K562 (cell line): ENCODE results near the gene TMEM38B. TPM values are rescaled to one million over a fixed set of nuclear protein-coding genes. Genes with fewer than 3 reads are reported as not detected.

Experiments used
- ETV5 ChIP-seq: sonication (generic); formaldehyde crosslinking; IDR thresholded peaks from 2 replicates; pipeline ENCODE4 v1.4.0; 2020; ENCODE audit warnings: low read depth, mild to moderate bottlenecking, missing genetic modification reagents
- HDGF ChIP-seq: fragments of 450-650 bp; IDR thresholded peaks from 2 replicates; pipeline ENCODE4 v1.6.1; 2016
- KAT7 ChIP-seq: sonication (generic); formaldehyde crosslinking; IDR thresholded peaks from 2 replicates; pipeline ENCODE4 v1.8.0; 2022; ENCODE audit warnings: missing genetic modification reagents, mild to moderate bottlenecking, borderline replicate concordance
- KDM4B ChIP-seq, 2 experiments: fragments of 450-650 bp in 1 of 2; sonication (generic) in 1 of 2; IDR thresholded peaks; 2 replicates each; pipeline ENCODE4 v1.6.1; 2016 to 2017; ENCODE audit warnings: borderline replicate concordance in 2 of 2, antibody characterized with exemption in 1 of 2, low read depth in 1 of 2, mild to moderate bottlenecking in 1 of 2
- MAX ChIP-seq: sonication (generic); formaldehyde crosslinking; IDR thresholded peaks from 2 replicates; pipeline ENCODE4 v1.9.0; 2022; ENCODE audit warnings: mild to moderate bottlenecking, missing genetic modification reagents
- MCM3 ChIP-seq: fragments of 450-650 bp; IDR thresholded peaks from 2 replicates; pipeline ENCODE4 v1.6.1; 2016
- MTA3 ChIP-seq: fragments of 450-650 bp; formaldehyde crosslinking; IDR thresholded peaks from 2 replicates; pipeline ENCODE4 v1.6.1; 2017; ENCODE audit warnings: mild to moderate bottlenecking, borderline replicate concordance
- PHTF2 ChIP-seq: fragments of 250-450 bp; sonication (Bioruptor Pico); IDR thresholded peaks from 2 replicates; pipeline ENCODE4 v1.5.0; 2021; ENCODE audit warnings: mild to moderate bottlenecking
- POLR2G ChIP-seq: fragments of 200-400 bp; formaldehyde crosslinking; IDR thresholded peaks from 2 replicates; pipeline ENCODE4 v1.6.1; 2017; ENCODE audit warnings: low read depth, mild to moderate bottlenecking, antibody characterized with exemption, low read length, moderate library complexity
- TRIM28 ChIP-seq: fragments of 450-650 bp; IDR thresholded peaks from 2 replicates; pipeline ENCODE4 v1.6.1; 2017
- ZNF133 ChIP-seq: fragments of 250-450 bp; sonication (Bioruptor Pico); IDR thresholded peaks from 2 replicates; pipeline ENCODE4 v1.4.0; 2020; ENCODE audit warnings: mild to moderate bottlenecking
- ZNF280B ChIP-seq: fragments of 250-450 bp; sonication (Bioruptor Pico); IDR thresholded peaks from 2 replicates; pipeline ENCODE4 v1.5.1; 2021; ENCODE audit warnings: mild to moderate bottlenecking
- ZNF395 ChIP-seq: fragments of 200-800 bp; sonication (Bioruptor generic); IDR thresholded peaks from 2 replicates; pipeline ENCODE4 v1.6.1; 2017; ENCODE audit warnings: missing genetic modification characterization, missing compliant biosample characterization
- ZNF695 ChIP-seq: fragments of 450-650 bp; formaldehyde crosslinking; IDR thresholded peaks from 2 replicates; pipeline ENCODE4 v1.4.0; 2020; ENCODE audit warnings: mild to moderate bottlenecking, moderate library complexity
- ZNF699 ChIP-seq: fragments of 250-450 bp; sonication (Bioruptor Pico); IDR thresholded peaks from 2 replicates; pipeline ENCODE4 v1.8.0; 2021; ENCODE audit warnings: mild to moderate bottlenecking, moderate library complexity; ENCODE audit not compliant: insufficient replicate concordance
- polyA plus RNA-seq, 8 experiments: library from polyadenylated mRNA; depleted of rRNA in 4 of 8; stranded (reverse) in 5 of 8; unstranded in 3 of 8; fragments of >200 nt; fragmentation: Nextera tagmentation in 2 of 8; fragmentation: Illumina TruSeq in 1 of 8; extraction: Ambion mirVana in 2 of 8; extraction: Trizol in 1 of 8; gene quantifications; 2 replicates each; pipeline versions ENCODE4 v1.2.1 to v1.2.3, GENCODE V29; 2011 to 2014; ENCODE audit warnings: inconsistent platforms in 1 of 8, missing spikeins in 1 of 8
- total RNA-seq, 7 experiments: library from RNA; depleted of rRNA in 6 of 7; stranded (reverse); fragments of >200 nt in 6 of 7; fragmentation: Illumina TruSeq in 2 of 7; extraction: Trizol in 2 of 7; gene quantifications; 2 replicates each; pipeline versions ENCODE4 v1.2.1 to v1.2.3, GENCODE V29; 2011 to 2021; ENCODE audit warnings: low replicate concordance in 1 of 7
- TF ChIP-seq, protein P1 (sequence below): sonication (generic); formaldehyde crosslinking; IDR thresholded peaks from 2 replicates; pipeline ENCODE4 v1.8.0; 2022; ENCODE audit warnings: mild to moderate bottlenecking, missing genetic modification reagents, borderline replicate concordance
- TF ChIP-seq, protein P2 (sequence below), 2 experiments: IDR thresholded peaks; 2 replicates each; pipeline ENCODE4 v1.6.1; 2011; ENCODE audit warnings: borderline replicate concordance in 1 of 2, control low read depth in 1 of 2, low read depth in 1 of 2, low read length in 1 of 2, mild to moderate bottlenecking in 1 of 2, mixed read lengths in 1 of 2, moderate library complexity in 1 of 2; ENCODE audit not compliant: insufficient read depth in 1 of 2, insufficient read length in 1 of 2, poor library complexity in 1 of 2, severe bottlenecking in 1 of 2; ENCODE audit errors: extremely low read depth in 1 of 2

TMEM38B gene
- total and polyA plus RNA-seq, 9 of the 15 experiments (the other 6 are each of a cell fraction or from before 2014, with no cell fraction given), result 26.0 to 57.5 (median 38.5) TPM

DNA sequence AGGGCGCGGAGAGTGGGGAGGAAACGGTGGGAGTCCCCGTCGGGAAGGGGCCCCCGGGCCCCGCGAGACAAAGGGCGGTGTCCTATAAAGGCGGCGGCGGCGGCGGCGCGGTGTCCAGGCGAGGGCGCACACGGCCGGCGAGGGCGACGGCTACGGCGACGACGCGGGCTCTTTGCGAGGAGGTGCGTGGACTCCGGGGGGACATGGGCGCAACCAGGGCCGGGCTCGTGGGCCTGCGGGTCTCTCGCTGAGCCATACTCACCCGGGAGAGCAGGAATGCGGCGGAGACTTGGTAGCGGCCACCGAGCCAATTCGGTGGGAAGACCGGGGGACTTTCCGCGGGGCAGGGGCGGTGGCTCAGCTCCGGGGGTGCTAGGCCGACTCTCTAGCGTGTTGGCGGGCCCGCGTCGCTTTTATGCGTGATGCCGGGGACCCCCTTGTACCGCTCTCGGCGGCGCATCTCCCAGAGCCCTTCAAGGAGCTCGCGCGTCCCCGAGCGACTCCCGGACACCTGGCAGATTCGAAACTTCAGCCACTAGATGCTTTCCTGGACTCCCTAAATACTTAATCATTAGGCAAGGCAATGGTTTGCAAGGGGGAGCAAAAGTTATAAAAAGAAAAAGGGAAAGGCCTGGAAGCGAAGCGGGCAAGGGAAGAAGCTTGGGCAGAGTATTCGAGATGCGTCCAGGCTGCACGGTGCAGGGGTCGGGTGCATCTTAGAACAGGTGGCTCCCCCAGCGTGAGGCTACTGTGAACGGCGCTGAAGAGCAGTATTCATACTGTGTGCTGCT, 38.0 kb upstream of the TMEM38B start (continued):
- TF ChIP-seq ZNF395 (CRISPR knock-in tag), result no peak
- peak; percentile 86 for TF ChIP-seq MAX (CRISPR knock-in tag)
- TF ChIP-seq KDM4B (IDR thresholded peaks at IDR 0.05; ENCODE audit: borderline replicate concordance in 2 of 2, low read depth in 1 of 2), result no peak
- TF ChIP-seq, protein P1, sequence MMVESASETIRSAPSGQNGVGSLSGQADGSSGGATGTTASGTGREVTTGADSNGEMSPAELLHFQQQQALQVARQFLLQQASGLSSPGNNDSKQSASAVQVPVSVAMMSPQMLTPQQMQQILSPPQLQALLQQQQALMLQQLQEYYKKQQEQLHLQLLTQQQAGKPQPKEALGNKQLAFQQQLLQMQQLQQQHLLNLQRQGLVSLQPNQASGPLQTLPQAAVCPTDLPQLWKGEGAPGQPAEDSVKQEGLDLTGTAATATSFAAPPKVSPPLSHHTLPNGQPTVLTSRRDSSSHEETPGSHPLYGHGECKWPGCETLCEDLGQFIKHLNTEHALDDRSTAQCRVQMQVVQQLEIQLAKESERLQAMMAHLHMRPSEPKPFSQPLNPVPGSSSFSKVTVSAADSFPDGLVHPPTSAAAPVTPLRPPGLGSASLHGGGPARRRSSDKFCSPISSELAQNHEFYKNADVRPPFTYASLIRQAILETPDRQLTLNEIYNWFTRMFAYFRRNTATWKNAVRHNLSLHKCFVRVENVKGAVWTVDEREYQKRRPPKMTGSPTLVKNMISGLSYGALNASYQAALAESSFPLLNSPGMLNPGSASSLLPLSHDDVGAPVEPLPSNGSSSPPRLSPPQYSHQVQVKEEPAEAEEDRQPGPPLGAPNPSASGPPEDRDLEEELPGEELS, result 0 out of 2 replicates have a peak, but pooled peaks have one; percentile 58
- TF ChIP-seq, protein P2, sequence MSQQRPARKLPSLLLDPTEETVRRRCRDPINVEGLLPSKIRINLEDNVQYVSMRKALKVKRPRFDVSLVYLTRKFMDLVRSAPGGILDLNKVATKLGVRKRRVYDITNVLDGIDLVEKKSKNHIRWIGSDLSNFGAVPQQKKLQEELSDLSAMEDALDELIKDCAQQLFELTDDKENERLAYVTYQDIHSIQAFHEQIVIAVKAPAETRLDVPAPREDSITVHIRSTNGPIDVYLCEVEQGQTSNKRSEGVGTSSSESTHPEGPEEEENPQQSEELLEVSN (IDR thresholded peaks at IDR 0.05; ENCODE audit: borderline replicate concordance in 1 of 2, extremely low read depth in 1 of 2, insufficient read depth in 1 of 2, insufficient read length in 1 of 2, low read depth in 1 of 2, low read length in 1 of 2, poor library complexity in 1 of 2, severe bottlenecking in 1 of 2), result peak; percentile 95 to 99
- no peak for TF ChIP-seq ZNF280B (CRISPR knock-in tag)
- no peak for TF ChIP-seq ZNF699 (CRISPR knock-in tag)
- no peak for TF ChIP-seq TRIM28
- TF ChIP-seq KAT7, result peak; percentile 78
- peak; percentile 86; the same call in 1 of the 2 replicates for TF ChIP-seq MTA3
- TF ChIP-seq HDGF, result no peak
- no peak for TF ChIP-seq MCM3
- peak; percentile 88 for TF ChIP-seq POLR2G
- TF ChIP-seq ZNF133 (CRISPR knock-in tag), result no peak
- TF ChIP-seq ETV5, result no peak
- TF ChIP-seq ZNF695 (CRISPR knock-in tag), result no peak
- TF ChIP-seq PHTF2 (CRISPR knock-in tag), result no peak
